Astrocyte (in vitro differentiated cells and primary cell): ENCODE data around the gene VWA1. TPM values are rescaled to one million over a fixed set of nuclear protein-coding genes. Genes with fewer than 3 reads are reported as not detected.
"Not testable (repeated sequence)": the region's sequence is repeated elsewhere in the genome, so short reads cannot be mapped to it uniquely, and the experiment has no call there.

Experiments used
- DNase-seq: peaks from one replicate; pipeline ENCODE4 v3.0.0-alpha.2; 2010; ENCODE audit warnings: low read depth
- FAIRE-seq: peaks from 2 replicates; lab custom pipeline; 2011; peaks lifted over from hg19 to GRCh38; lab: Jason Lieb, UNC
- H2AFZ ChIP-seq: 2 replicates; pipeline ENCODE4 v1.6.0; 2012; ENCODE audit warnings: low read depth, low read length, inconsistent platforms
- H3K27ac ChIP-seq: 2 replicates; pipeline ENCODE4 v1.5.1; 2011; ENCODE audit warnings: low read depth, low read length, inconsistent platforms
- H3K27me3 ChIP-seq: 2 replicates; pipeline ENCODE4 v1.6.0; 2011; ENCODE audit warnings: low read length, inconsistent platforms; ENCODE audit not compliant: insufficient read depth
- H3K36me3 ChIP-seq: 2 replicates; pipeline ENCODE4 v1.5.1; 2011; ENCODE audit warnings: low read length, inconsistent platforms; ENCODE audit not compliant: insufficient read depth
- H3K4me1 ChIP-seq: 2 replicates; pipeline ENCODE4 v1.5.1; 2011; ENCODE audit warnings: low read length, inconsistent platforms; ENCODE audit not compliant: insufficient read depth
- H3K4me2 ChIP-seq: 2 replicates; pipeline ENCODE4 v1.6.0; 2012; ENCODE audit warnings: low read length, inconsistent platforms
- H3K4me3 ChIP-seq: 2 replicates; pipeline ENCODE4 v1.5.1; 2011; ENCODE audit warnings: low read depth, mild to moderate bottlenecking, low read length, inconsistent platforms; ENCODE audit not compliant: insufficient read depth
- H3K79me2 ChIP-seq: 2 replicates; pipeline ENCODE4 v1.6.0; 2012; ENCODE audit warnings: mild to moderate bottlenecking, low read length, inconsistent platforms; ENCODE audit not compliant: insufficient read depth
- H3K9ac ChIP-seq: 2 replicates; pipeline ENCODE4 v1.6.0; 2012; ENCODE audit warnings: mild to moderate bottlenecking, low read length, inconsistent platforms
- H3K9me3 ChIP-seq: 2 replicates; pipeline ENCODE4 v1.5.1; 2012; ENCODE audit warnings: low read depth, mild to moderate bottlenecking, low read length, inconsistent platforms; ENCODE audit not compliant: insufficient read depth
- H4K20me1 ChIP-seq: 2 replicates; pipeline ENCODE4 v1.6.0; 2012; ENCODE audit warnings: low read length, inconsistent platforms; ENCODE audit not compliant: insufficient read depth
- H3K27ac Mint-ChIP-seq: one replicate; pipeline ENCODE4 v1.8.0; 2021; ENCODE audit warnings: mild to moderate bottlenecking, mixed read lengths; ENCODE audit not compliant: unreplicated experiment
- H3K27me3 Mint-ChIP-seq: one replicate; pipeline ENCODE4 v1.8.0; 2021; ENCODE audit warnings: low read depth, mixed read lengths; ENCODE audit not compliant: unreplicated experiment
- H3K36me3 Mint-ChIP-seq: one replicate; pipeline ENCODE4 v1.8.0; 2021; ENCODE audit warnings: low read depth, mixed read lengths; ENCODE audit not compliant: unreplicated experiment
- H3K4me1 Mint-ChIP-seq: one replicate; pipeline ENCODE4 v1.8.0; 2021; ENCODE audit warnings: low read depth, mixed read lengths; ENCODE audit not compliant: unreplicated experiment
- H3K4me3 Mint-ChIP-seq: one replicate; pipeline ENCODE4 v1.8.0; 2021; ENCODE audit warnings: mild to moderate bottlenecking, moderate library complexity, mixed read lengths; ENCODE audit not compliant: unreplicated experiment
- H3K9me3 Mint-ChIP-seq: one replicate; pipeline ENCODE4 v1.8.0; 2021; ENCODE audit warnings: mild to moderate bottlenecking, mixed read lengths; ENCODE audit not compliant: unreplicated experiment
- EZH2 ChIP-seq: IDR thresholded peaks from 2 replicates; pipeline ENCODE4 v1.6.1; 2012; ENCODE audit warnings: mild to moderate bottlenecking, low read length, inconsistent platforms; ENCODE audit not compliant: insufficient read depth
- total RNA-seq: library from RNA; stranded (reverse); gene quantifications from 2 replicates; pipeline ENCODE4 v1.2.1, GENCODE V29; 2021
- TF ChIP-seq, protein P1 (sequence below): IDR thresholded peaks from 2 replicates; pipeline ENCODE4 v1.5.1; 2011; ENCODE audit warnings: low read depth, mild to moderate bottlenecking, inconsistent platforms, low read length, moderate library complexity; ENCODE audit not compliant: insufficient read depth

The VWA1 gene
- total RNA-seq, 1 donor from 2014 or later = 60.4 TPM

DNA sequence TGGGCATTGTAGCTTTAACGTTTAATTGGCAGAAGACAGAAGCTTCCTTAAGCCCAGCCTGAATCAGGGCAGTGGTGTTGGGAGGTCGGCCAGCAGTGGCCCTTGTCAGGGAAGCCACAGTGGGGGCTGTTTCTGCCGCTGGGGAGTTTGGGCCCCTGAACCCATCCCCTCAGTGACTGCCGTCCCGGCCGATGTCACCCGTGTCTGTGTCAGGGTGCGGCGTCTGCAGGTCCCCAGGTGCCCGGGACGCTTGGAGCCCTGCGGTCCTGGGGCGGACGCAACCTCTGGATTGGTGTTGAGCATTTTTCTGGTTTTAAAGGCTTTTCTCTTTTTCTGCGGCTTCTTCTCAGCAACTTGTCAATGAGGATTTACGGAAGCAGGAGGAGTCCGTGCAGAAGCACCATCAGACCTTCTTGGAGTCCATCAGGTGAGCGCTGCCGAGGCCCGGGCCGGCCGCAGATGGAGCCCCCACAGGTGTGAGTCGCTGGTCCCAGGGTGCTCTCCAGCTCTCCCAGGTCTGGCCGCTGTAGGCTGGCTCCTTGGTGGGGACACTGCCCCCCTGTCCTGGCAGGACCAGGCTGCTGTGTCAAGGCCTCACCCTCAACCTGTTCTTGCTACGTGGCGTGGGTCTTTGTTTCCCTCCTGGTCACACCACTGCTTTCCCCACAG, 16.3 kb downstream of the VWA1 start:
- H3K4me2 ChIP-seq = no peak overlapping the region
- no peaks in the 10 kb centered on the region for H3K4me1 Mint-ChIP-seq
- H3K9ac ChIP-seq = no peak overlapping the region
- no peak overlapping the region for H3K4me3 ChIP-seq
- no peaks in the 10 kb centered on the region for H3K9me3 ChIP-seq
- H3K27ac Mint-ChIP-seq = no peak overlapping the region
- H3K4me3 Mint-ChIP-seq = no peak overlapping the region
- peaks cover 19% of the 10 kb centered on the region for H3K27me3 Mint-ChIP-seq
- FAIRE-seq (no peak), DNase-seq (no peak)
- H4K20me1 ChIP-seq = no peaks in the 10 kb centered on the region
- no peak overlapping the region for H2AFZ ChIP-seq
- no peaks in the 10 kb centered on the region for H3K36me3 ChIP-seq
- no peak for TF ChIP-seq EZH2
- TF ChIP-seq, protein P1, sequence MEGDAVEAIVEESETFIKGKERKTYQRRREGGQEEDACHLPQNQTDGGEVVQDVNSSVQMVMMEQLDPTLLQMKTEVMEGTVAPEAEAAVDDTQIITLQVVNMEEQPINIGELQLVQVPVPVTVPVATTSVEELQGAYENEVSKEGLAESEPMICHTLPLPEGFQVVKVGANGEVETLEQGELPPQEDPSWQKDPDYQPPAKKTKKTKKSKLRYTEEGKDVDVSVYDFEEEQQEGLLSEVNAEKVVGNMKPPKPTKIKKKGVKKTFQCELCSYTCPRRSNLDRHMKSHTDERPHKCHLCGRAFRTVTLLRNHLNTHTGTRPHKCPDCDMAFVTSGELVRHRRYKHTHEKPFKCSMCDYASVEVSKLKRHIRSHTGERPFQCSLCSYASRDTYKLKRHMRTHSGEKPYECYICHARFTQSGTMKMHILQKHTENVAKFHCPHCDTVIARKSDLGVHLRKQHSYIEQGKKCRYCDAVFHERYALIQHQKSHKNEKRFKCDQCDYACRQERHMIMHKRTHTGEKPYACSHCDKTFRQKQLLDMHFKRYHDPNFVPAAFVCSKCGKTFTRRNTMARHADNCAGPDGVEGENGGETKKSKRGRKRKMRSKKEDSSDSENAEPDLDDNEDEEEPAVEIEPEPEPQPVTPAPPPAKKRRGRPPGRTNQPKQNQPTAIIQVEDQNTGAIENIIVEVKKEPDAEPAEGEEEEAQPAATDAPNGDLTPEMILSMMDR = no peak
- H3K9me3 Mint-ChIP-seq = no peaks in the 10 kb centered on the region
- H3K79me2 ChIP-seq = no peaks in the 10 kb centered on the region
- H3K27me3 ChIP-seq = no peaks in the 10 kb centered on the region
- no peaks in the 10 kb centered on the region for H3K36me3 Mint-ChIP-seq
- no peak overlapping the region for H3K27ac ChIP-seq
- H3K4me1 ChIP-seq = no peaks in the 10 kb centered on the region

DNA sequence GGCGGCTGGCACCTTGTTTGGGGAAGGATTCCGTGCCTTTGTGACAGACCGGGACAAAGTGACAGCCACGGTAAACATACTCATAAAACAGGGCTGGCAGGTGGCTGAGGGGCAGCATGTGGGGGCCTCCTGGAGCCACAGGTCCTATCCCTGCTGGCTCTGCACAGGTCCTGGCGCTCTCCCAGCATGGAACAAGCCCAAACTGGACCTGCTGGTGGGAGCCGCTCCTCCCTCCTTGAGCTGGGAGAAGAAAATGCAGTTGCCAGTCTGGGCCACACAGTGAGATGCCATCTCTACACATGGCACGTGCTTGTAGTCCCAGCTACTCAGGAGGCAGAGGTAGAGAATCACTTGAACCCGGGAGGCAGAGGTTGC, 16.9 kb downstream of the VWA1 start:
- H3K4me3 Mint-ChIP-seq, H3K9ac ChIP-seq, H3K27me3 ChIP-seq, H2AFZ ChIP-seq, H3K36me3 ChIP-seq, H3K4me2 ChIP-seq, H3K36me3 Mint-ChIP-seq, H3K27ac Mint-ChIP-seq, H4K20me1 ChIP-seq, DNase-seq, H3K4me1 Mint-ChIP-seq, H3K79me2 ChIP-seq, H3K4me1 ChIP-seq, FAIRE-seq, H3K4me3 ChIP-seq, H3K9me3 ChIP-seq, H3K27ac ChIP-seq, H3K9me3 Mint-ChIP-seq: not testable (repeated sequence)
- H3K27me3 Mint-ChIP-seq = peaks cover 19% of the 10 kb centered on the region

DNA sequence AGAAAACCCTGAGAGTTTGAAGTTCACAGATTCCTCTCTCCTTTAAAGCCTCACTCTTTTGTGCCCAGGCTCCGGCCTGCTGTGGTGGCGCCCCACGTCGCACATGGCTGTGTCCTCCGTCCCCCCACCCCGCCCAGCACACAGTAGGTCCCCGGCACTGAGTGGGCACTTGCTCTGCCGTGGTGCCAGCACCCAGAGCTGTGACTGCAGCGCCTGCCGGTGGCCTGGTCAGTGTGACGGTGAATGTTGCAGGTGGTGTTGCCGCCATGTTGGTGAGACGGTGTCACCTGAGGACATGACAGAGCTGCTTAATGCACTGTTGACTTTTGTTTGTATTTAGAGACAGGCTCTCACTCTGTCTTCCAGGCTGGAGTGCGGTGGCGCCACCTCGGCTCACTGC, 17.4 kb downstream of the VWA1 start:
- no peaks in the 10 kb centered on the region for H3K27me3 ChIP-seq
- H3K27me3 Mint-ChIP-seq = peaks cover 19% of the 10 kb centered on the region
- no peaks in the 10 kb centered on the region for H3K36me3 ChIP-seq
- no peaks in the 10 kb centered on the region for H3K9me3 Mint-ChIP-seq
- H3K36me3 Mint-ChIP-seq = no peaks in the 10 kb centered on the region
- no peaks in the 10 kb centered on the region for H3K4me1 ChIP-seq
- H3K27ac Mint-ChIP-seq = no peak overlapping the region
- H3K27ac ChIP-seq = no peak overlapping the region
- no peaks in the 10 kb centered on the region for H3K79me2 ChIP-seq
- H3K4me2 ChIP-seq = no peak overlapping the region
- H3K9ac ChIP-seq = no peak overlapping the region
- no peaks in the 10 kb centered on the region for H3K4me1 Mint-ChIP-seq
- FAIRE-seq = no peak
- H3K4me3 Mint-ChIP-seq = no peak overlapping the region
- no peaks in the 10 kb centered on the region for H4K20me1 ChIP-seq
- no peak for DNase-seq
- TF ChIP-seq EZH2 = no peak
- H2AFZ ChIP-seq = no peak overlapping the region
- H3K9me3 ChIP-seq = no peaks in the 10 kb centered on the region
- H3K4me3 ChIP-seq = no peak overlapping the region

DNA sequence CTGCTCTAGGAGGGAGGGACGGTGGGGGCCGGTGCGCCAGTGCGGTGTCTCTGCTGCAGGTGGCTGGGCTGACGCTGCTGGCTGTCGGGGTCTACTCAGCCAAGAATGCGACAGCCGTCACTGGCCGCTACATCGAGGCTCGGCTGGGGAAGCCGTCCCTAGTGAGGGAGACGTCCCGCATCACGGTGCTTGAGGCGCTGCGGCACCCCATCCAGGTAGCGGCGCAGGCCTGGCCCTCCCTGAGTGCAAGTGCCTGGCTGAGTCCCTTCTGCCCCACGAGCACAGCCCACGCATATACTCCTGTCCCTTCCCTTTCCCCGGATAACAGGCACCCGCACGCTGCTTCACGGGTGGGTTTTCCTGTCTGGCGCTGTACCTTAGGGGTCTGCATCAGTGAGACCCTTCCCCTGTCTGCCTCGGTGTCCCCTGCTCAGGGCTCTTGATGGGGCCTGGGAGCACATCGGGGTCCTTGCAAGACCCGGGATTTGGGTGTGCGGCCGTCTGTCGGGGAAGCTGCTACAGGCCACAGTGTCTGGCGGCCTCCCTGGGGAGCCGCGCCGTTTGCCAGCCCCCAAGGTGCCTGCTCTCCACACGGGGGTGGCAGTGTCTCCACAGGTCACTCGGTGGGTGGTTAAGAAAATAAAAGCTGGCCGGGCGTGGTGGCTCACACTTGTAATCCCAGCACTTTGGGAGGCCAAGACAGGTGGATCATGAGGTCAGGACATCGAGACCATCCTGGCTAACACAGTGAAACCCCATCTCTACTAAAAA, 19.0 kb downstream of the VWA1 start:
- not testable (repeated sequence) for H3K36me3 ChIP-seq, H3K27ac ChIP-seq, H3K9ac ChIP-seq, H3K4me2 ChIP-seq, H3K27ac Mint-ChIP-seq, H3K9me3 ChIP-seq, H2AFZ ChIP-seq, H3K4me1 Mint-ChIP-seq, H3K27me3 ChIP-seq, FAIRE-seq, H3K79me2 ChIP-seq, H4K20me1 ChIP-seq, H3K4me3 ChIP-seq, H3K9me3 Mint-ChIP-seq, H3K4me1 ChIP-seq, DNase-seq, H3K36me3 Mint-ChIP-seq, H3K4me3 Mint-ChIP-seq
- H3K27me3 Mint-ChIP-seq = peaks cover 12% of the 10 kb centered on the region
